Loucy (cell line): ENCODE results near the gene KLRC4.

Experiments used
- CTCF ChIP-seq: fragments of 200-600 bp; sonication (generic); conservative IDR thresholded peaks from 2 replicates; pipeline ENCODE4 v1.5.1; 2014; ENCODE audit warnings: mild to moderate bottlenecking, antibody characterized with exemption, low read length
- EZH2phosphoT487 ChIP-seq: fragments of 200-600 bp; IDR thresholded peaks from 2 replicates; pipeline ENCODE4 v1.6.1; 2018; ENCODE audit warnings: antibody characterized with exemption, mild to moderate bottlenecking, moderate library complexity, borderline replicate concordance

- TF ChIP-seq CTCF: no peak
- no peak for TF ChIP-seq EZH2phosphoT487
These were observed 46.5 kb downstream of the KLRC4 start for GRCh38 chr12:10362828-10363657.
